A172 (cell line): ENCODE data around the gene RECQL5. TPM values are rescaled to one million over a fixed set of nuclear protein-coding genes. Genes with fewer than 3 reads are reported as not detected.
A peak's percentile ranks its signal among the peaks of the same experiment; 100 is the strongest.
"Not testable (repeated sequence)": the region's sequence is repeated elsewhere in the genome, so short reads cannot be mapped to it uniquely, and the experiment has no call there.

Source experiments
- DNase-seq: peaks from one replicate; pipeline ENCODE4 v3.0.0-alpha.2; 2015; ENCODE audit warnings: low spot score
- total RNA-seq: library from RNA; depleted of rRNA; stranded (reverse); fragments of >200 nt; shearing (Covaris generic); gene quantifications from 2 replicates; pipeline ENCODE4 v1.2.3, GENCODE V29; 2014

Gene RECQL5
- total RNA-seq, 1 experiment from 2014 or later = 18.0 TPM

GRCh38 chr17:75647921-75648320 lies 19.0 kb downstream of the RECQL5 start:
- no peak for DNase-seq

DNA sequence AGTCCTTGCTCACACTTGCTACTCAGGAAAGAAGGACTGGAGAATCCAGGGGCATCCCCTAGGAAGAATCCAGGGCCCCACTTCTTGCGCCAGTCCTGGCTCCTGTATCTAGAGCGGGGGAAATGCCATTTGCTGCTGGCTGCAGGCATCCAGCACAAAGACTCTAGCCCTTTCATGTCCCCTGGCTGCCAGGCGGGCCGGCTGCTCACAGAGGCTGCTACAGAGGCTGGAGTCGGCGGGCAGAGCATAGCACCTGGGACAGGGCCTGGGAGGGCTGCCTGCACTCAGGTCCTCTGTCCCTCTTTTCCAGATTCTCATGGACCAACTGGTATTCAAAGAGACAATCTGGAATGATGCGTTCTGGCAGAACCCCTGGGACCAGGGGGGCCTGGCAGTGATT lies 19.9 kb downstream of the RECQL5 start:
- no peak for DNase-seq

DNA sequence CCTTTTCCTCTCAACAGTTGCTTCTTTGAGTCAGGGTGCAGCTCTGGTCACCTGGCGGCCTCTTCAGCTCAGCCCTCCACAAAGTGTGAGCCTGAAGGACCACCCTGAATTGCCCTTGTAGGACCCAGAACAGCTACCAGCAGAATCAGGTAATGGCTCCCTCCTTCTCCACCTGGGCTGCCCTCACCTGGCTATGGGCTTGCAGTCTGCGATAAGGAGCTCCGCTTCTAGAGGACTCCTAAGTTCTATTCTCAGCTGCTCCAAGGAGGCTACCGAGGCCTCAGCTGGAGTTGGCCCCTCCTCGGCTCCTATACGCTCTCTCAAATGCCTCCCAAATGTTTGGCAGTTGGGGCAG lies 20.3 kb downstream of the RECQL5 start:
- no peak for DNase-seq

DNA sequence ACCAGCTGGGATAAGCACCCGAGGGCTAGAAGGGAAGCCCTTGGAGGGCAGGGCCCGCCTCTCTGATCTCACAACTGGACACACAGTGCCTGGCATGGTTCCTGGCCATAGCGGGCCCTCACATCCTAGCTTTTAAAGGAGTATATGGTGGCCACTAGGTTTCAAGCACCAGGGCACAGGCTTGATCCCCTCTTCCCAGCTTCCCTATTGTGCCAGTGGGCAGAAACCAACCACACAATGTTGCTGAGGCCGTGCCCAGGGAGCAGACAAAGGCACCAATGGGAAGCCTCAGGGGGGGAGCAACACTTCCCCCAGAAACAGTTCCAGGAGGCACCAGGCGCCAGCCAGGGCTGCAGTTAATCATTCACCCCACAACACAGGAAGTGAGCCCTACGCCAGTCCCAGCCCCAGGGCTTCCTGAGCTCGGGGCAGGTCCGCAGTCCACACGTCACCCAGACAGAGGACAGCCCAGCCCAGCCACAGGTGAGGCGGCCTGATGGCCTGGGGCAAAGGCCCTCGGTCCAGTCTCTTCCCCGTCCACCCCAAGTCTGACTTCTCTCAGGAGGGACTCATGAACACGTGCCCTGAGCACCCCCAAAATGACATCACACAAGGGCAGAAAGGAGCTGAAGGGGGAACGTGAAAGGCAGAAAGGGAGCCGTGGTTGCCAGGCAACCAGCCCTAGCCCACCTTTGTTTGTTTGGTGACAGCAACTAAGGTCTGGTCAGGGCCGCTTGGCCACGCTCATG lies 20.9 kb downstream of the RECQL5 start:
- DNase-seq = peak; percentile 77

GRCh38 chr17:75645501-75645888 lies 21.5 kb downstream of the RECQL5 start:
- peak; percentile 86 for DNase-seq

DNA sequence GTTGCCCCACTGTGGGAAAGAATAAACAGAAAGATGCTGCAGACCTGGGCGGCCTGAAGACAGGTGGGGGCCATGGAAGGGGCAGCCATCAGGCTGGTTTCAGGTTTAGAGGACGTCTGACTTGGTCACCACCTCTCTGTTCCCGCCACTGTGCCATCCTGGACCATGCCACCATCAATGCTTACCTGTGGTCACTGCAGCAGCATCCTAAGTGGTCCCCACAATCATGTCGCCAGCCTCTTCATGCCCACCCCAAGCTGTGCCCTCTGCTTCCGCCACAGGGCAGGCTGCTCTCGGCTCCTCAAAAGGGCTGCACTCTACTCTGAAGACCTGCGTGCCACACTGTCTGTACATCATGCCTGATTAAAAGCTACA lies 23.3 kb downstream of the RECQL5 start:
- DNase-seq = no peak

- no peak for DNase-seq
These were observed 23.9 kb downstream of the RECQL5 start for GRCh38 chr17:75642784-75643642.

DNA sequence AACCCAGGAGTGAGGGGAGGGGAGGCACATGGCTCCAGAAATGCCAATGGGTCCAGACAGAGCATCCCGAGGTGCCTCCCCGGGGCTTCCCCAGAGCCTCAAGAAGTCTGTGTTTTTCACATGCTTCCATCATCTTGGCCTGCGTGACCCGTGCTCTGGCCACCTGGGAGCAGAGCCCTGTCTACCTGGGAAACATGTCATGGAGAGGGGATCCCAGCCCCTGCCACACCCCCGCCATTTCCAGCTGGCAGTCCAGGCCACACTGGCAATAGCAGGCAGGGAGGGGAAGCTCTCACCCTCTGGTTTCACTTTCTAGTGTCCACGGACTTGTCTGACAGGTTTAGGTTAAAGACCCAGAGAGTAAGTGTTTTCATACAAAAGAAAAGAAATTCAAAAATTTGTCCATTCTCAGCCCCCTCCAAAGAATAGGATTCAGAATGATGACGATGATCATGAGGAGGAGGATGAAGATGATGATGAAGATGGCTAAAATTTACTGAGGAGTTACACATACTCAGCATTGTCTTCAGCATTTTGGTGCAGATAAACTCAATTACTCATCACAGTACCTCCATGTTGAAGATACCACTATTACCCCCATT lies 24.7 kb downstream of the RECQL5 start:
- no peak for DNase-seq

GRCh38 chr17:75641343-75641742 lies 25.6 kb downstream of the RECQL5 start:
- DNase-seq = no peak

- DNase-seq = no peak
These were observed 26.3 kb downstream of the RECQL5 start for GRCh38 chr17:75640556-75641119.

DNA sequence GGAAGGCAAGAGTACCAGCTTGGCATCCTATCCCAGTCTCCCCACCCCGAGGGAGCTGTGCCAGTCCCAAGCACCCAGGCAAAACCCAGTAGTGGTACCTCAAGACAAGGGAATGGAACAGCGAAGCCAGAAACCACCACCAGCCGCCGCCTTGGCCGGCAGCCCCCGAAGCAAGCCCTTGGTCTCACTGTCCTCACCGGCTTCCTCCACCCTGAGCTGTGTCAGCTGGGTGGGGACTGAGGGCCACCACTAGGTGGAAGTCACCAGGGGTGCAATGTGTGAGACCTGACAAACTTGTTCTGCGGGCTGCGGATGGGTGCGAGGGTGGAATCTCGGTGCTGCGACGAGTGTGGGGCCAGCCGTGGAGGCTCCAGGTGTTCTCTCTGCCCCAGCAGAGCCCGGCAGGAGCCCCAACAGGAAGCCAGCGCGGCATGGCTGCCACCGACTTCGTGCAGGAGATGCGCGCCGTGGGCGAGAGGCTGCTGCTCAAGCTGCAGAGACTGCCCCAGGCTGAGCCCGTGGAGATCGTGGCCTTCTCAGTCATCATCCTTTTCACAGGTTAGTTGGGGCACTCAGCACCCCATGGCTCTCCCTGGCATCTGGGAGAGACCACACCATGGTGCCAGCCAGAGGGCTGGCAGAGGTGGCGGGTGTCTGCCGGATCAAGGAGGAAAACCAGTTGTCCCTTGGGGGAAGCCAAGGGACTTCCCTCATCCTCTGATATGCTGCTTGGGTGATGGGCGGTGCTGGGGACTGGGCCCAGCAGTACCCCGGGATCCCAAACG lies 27.0 kb downstream of the RECQL5 start:
- DNase-seq = no peak

- DNase-seq = no peak
These were observed 27.6 kb downstream of the RECQL5 start for GRCh38 chr17:75639327-75639726.

DNA sequence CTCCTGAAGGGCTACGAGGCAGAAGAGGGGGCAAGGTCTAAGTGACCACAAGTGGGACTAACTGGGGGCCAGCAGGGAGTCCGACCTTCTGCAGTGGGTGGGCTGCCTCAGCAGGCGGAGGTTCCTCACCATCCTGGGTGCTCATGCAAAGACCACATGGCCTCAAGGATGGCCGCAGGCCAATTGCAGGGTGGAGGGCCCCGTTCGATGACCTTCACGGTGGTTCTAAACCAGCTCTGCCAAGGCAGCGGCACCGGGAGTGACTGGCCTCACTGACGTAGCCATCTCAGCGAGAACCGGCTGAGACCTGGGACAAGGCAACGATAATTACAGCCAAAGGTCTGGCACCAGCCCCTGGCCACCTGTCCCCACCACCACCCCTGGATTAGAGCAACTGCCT lies 28.1 kb downstream of the RECQL5 start:
- DNase-seq = no peak

DNA sequence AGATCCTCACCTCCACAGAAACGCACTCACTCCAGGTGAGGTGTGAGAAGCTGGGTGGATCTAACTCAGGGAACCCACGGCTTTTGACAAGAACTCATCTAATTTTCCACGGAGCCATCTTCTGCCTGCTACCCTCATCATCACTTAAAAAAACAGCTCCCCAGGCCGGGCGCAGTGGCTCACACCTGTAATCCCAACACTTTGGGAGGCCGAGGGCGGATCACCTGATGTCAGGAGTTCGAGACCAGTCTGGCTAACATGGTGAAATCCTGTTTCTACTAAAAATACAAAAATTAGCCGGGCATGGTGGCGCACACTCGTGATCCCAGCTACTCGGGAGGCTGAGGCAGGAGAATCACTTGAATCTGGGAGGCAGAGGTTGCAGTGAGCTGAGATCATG lies 28.9 kb downstream of the RECQL5 start:
- not testable (repeated sequence) for DNase-seq

GRCh38 chr17:75637551-75637950 lies 29.4 kb downstream of the RECQL5 start:
- no peak for DNase-seq

GRCh38 chr17:75637143-75637538 lies 29.8 kb downstream of the RECQL5 start:
- DNase-seq = no peak

DNA sequence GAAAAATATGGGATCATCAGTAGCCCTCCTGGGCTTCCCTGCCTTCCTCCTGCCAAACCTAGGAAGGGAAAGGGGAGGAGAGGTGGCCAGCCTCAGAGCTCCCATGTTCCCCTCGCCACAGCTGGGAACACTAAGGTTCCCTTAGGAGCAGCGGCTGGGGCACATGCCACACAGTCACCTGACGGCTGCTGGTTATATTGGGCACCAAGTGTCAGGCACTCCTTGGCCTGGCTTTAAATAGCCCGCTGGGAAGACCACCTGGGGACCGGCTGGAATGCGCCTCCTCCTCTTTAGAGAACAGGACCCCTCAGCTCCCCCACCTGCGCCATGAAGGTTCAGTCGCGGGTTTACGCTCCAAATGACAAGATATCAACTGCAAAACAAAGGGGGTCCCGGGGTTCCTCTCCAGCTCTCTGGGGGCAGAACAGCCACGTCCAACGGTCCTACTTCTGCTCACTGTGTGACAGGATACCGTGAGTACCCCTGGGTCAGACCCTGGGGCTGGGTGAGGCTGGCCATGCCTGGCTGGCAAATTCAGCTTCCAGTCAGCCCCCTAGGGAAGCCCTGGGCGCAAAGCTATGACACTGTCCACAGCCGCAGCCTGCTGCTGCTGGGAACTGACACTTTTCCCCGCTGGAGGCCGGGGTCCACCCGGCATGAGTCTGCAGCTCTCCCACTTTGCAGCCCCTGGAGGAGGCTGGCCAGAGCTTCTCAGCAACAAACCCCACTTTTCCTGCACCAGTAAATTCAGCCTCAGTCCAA lies 30.4 kb downstream of the RECQL5 start:
- no peak for DNase-seq

DNA sequence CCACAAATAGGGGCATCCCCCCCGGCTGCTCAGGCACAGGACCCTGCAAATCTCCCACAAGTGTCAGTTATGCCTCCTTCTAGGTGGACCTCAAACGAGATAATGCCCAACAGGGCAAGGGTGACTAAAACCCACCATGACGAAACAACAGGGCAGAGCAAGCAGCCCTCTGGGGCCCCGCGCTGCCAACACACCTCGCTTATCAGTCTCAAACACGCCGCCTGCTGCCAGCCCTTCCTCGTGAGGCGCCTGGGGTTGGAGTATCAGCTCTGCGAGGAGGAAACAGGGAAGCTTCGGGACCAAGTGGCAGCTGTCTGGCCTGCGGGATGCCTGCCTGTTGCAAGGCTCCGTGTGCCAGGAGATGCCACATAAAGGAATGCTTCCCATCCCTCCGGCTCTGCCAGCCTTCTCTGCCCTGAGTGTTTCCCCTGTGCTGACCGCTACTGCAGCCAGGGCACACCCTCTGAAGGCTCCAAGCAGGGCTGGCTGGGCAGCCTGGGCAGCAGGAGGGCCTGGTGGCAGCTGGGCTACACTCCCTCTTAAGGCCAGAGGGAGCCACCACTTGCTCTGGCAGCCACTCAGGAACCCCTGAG lies 31.2 kb downstream of the RECQL5 start:
- no peak for DNase-seq

DNA sequence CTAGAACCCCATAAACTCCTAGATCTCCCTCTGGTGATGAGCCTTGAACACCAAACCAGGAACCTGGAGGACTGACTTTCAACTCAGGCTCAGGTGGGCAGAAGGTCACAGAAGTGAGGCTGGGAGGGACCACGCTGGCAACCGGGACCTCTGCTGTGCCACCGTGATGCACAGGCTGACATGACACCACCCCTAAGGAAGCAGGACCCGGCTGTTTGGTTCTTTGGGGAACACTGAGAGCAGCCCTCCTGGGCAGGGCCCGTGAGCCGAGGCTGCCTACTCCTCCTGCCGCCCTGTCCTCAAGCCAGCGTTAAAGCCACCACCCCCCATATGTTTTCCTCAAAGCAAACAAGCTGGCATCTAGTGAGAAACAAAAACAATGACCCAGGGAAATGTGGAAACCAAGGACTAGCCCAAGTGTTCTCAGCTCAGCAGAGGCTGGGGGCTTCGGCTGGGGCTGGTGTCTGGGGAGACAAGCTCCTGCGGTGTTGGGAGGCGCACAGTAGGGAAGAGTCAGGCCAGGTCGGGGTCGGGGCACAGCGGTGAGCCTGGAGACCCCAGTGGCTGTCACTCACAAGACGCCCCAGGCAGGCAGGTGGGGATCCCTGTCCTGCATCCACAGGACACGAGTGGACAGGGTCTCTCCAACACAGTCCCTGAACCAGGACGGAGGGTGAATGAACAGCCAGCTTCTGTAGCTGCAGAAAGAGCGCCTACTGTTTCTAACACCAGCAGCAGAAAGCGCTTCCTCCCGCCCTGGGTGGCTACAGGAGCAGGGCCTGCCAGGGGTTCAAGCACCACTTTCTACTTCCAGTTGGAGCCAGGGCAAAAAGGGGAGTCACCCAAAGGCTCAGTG lies 32.0 kb downstream of the RECQL5 start:
- DNase-seq = no peak

- no peak for DNase-seq
These were observed 32.6 kb downstream of the RECQL5 start for GRCh38 chr17:75634376-75634740.
